Stimulated activated CD8-positive, alpha-beta memory T cell treated with anti-CD3 and anti-CD28 coated beads, Interleukin-4, amount 100 ng/mL, for 48 hours (primary cell): Measurements from ENCODE around the gene MYO18A.

Experiments used
- DNase-seq: peaks from one replicate; pipeline ENCODE4 v3.0.0-alpha.2; 2020

Gene MYO18A

GRCh38 chr17:29166507-29166887 lies 13.7 kb downstream of the MYO18A start:
- no peak for DNase-seq

- DNase-seq, result no peak
These were observed 14.2 kb downstream of the MYO18A start for GRCh38 chr17:29165800-29166506.

DNA sequence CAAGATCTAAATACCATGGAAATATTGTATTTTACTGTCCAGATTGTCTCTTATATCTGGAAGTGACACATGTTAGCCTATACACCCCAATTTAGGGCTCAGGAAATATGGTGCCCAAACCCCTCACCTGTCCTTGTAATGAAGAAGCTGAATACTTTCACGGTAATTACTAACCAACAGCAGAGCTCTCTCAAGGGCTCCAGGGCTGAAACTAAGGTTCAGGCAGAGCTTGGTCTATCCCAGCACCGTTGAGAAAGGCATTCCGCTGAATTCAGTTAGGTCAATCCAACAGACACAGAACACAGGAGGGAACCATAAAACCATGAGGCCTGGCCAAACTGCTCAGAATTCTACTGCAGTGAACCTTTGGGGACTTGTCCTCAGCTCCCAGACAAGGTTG lies 14.9 kb downstream of the MYO18A start:
- no peak for DNase-seq

DNA sequence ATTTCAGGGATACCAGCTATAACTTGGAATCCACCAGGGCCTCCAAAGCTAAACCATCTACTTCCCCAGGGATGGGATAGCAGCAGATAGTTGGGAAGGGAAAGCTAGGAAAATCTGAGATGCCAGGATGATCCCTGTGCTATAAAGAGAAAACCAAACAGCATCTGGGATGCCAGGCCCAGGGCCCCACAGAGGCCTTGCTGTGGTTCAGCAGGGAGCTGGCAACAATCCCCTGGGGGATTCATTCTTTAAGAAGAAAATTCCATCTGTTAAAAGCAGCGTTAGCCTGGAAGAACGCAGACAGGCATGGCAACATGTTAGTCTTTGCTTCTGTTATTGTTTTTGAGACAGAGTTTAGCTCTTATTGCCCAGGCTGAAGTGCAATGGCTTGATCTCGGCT lies 16.6 kb downstream of the MYO18A start:
- DNase-seq, result no peak

GRCh38 chr17:29162909-29163341 lies 17.3 kb downstream of the MYO18A start:
- DNase-seq, result no peak

GRCh38 chr17:29162082-29162908 lies 17.9 kb downstream of the MYO18A start:
- no peak for DNase-seq

DNA sequence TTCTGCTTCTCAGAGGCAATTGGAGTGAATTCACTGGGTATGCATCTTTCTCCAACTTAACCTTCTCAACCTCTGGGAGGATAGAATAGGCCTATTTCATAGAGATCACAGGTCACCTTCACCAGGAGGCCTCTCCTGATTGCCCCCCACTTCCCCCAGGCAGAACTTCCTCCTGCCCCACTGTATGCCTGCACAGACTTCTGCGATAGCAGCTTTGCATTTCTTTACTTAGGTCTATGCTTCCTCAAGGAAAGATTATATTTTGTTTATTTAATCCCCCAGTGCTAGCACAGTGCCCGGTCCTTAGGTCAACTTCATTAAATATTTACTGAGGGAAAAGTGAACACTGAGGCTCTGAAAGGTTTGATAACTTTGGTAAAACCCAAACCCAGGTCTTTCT lies 19.9 kb downstream of the MYO18A start:
- DNase-seq, result no peak

DNA sequence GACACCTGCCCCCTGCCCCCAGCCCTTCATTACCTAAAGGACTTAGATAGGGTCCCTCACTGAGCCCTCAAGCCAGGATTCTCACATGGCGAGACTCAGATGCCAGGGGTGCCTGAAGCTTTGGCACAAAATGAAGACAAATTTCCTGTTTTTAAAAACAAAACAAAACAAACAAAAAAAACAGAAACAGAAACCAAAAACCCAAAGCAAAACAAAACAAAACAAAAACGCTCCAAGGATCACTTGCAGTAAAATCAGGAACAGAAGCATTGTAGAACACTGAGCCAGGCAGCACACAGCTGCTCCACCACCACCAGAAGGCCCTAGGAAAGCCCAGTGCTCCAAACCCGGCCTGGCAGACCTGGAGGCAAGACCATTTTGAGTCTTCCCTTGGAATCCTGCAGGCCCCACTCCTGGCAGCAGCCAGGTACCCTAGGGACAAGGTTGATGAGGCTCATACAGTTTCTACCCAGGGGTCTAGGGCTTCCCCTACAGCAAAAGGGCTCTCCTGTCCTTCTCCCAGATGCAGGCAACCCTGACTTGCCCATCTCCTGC lies 20.8 kb downstream of the MYO18A start:
- DNase-seq, result no peak

GRCh38 chr17:29158488-29159275 lies 21.5 kb downstream of the MYO18A start:
- no peak for DNase-seq

- no peak for DNase-seq
These were observed 22.1 kb downstream of the MYO18A start for GRCh38 chr17:29158096-29158487.

DNA sequence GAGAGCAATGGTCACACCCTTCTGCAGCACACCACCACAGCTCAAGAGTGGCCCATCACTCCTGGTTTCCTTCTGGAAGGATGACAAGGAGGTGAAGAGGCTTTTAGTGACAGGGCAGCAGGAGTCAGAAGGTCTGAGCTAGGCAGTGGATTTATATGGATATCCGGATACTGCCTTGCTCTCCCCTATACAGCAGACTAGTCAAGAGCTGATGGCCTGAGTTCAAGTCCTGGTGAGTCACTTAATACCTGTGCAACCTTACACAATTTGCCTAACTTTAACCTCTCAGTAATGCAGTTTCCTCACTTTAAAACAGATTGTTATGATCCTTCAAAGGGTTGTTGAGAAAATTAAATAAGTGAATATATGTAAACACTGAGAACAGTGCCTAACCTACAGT lies 22.9 kb downstream of the MYO18A start:
- DNase-seq, result no peak

- no peak for DNase-seq
These were observed 23.4 kb downstream of the MYO18A start for GRCh38 chr17:29156781-29157180.

DNA sequence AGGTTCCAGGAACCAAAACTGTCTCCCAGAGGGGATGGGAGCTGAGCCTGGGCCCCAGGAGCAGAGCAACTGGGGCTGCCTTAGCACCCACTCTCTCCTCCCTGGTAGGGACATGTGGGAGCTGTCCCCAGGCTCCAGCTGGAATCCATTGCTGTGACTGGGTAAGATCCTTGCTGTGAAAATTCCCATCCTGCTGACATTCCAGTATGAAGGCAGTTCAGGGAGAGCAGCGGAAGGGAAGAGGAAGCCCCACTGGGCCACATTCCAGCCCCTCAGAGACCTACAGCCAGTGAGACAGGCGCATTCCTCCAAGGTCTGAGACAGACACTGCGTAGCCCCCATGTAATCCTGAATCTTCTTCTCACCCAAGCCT lies 24.2 kb downstream of the MYO18A start:
- no peak for DNase-seq

- DNase-seq, result peak; percentile 77
These were observed 24.8 kb downstream of the MYO18A start for GRCh38 chr17:29155227-29155965.

- DNase-seq, result no peak
These were observed 25.5 kb downstream of the MYO18A start for GRCh38 chr17:29154516-29155226.

DNA sequence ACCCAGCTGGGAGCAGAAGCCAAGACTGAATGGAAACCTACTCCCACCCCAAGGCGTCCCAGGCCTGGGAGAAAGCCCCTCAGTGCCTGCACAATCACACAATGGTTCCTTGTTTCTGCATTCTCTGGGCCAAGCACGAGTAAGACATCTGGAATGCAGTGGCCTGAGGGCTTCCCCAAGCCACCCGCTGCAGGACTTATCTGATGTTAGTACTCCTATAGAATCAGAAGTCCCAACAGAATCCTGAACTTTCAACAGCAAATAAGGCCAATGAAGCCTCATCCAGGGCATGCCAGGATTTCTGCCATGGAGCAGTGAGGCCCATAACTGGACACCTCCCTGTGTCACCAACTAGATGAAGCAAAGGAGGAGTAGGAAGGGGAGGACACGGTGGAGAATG lies 28.6 kb downstream of the MYO18A start:
- no peak for DNase-seq

DNA sequence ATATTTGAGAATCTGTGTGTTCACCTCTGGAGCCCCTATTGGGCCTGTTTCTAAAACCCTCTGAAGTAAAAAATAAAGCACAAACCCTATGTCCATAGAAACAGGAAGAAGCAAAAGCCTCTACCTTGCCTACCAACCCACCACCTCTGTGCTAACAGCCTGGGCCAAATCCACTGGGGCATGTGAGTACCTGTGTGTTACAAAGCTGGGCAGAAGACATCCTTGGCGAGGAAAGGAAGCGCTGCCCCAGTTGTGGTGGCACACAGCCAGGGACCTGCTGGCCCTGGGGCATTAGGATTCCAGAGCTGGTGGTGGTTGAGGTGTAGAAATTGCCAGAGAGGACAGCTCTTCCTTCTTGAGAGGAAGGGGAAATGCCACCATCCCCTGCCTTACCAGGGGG lies 30.0 kb downstream of the MYO18A start:
- DNase-seq, result no peak

DNA sequence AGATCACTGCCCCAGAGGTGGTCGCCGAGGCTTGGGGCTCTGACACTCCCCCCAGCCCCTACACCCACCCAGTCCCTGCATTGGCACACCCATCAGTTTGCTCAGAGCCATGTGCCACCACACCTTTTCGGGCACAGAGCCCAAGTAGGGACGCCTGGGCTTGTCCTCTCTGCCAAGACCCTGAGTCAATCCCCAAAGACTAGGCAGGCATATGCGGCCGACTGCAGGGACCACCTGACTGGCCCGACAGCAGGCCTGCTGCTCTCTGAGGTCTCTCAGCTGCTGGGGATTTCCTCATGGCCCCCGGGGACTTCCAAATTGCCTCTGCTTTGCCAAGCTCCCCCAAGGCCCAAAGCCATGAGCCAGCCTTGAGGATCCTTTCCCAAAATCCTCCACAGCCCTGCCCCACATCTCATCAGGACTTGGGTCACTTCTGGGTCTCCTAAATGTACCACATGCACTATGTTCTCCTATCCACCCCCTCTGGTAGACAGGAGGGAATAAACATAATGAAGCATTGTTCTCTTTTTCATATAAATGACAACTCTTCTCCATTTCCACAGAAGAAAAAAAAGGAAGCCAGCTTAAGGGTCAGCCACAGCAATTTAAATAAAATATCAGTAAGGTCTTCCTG lies 30.6 kb downstream of the MYO18A start:
- DNase-seq, result no peak

DNA sequence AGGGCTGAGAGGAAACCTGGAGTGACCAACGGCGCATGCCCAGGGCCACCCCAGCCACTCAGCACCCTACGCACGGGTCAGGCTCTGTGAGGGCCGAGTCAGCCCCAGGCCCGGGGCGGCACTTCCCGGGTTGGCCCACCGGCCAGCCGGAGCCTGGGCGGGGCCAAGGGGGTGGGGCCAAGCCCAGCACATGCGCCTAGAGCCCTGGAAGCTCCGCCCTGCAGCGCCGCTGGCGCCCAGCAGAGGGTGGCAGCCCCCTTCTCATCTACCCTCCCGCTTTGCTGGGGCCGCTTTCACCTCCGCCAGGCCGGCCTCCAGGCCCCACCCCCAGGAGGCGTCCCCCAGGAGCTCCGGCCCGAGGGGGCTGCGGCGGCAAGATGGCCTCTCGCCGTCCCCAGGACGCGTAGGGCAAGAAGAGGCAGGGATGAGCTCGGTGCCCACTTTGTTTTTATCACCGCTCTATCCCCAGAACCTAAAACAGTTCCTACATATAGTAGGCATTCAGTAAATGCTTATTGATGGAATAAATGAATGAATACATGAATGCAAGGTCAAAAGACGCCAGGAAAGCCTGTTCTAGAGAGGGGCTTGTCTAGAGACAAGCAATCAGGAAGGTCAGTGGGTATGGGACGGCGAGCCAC lies 31.3 kb downstream of the MYO18A start:
- peak; percentile 96 for DNase-seq

- DNase-seq, result no peak
These were observed 31.9 kb downstream of the MYO18A start for GRCh38 chr17:29148257-29148789.

DNA sequence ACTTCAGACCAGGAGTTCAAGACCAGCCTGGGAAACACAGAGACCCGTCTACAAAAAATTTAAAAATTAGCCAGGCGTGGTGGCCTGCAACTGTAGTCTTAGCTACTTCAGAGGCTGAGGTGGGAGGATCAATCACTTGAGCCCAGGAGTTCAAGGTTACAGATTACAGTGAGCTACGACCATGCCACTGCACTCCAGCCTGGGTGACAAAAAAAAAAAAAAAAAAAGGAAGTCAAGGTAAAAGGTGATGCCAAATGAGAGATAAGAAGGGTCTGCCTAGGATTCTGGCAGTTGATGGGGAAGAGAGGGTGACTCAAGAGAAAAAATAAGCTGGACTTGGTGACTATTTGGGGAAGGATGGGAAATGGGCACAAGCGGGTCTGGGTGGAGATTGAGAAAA lies 32.5 kb downstream of the MYO18A start:
- DNase-seq, result no peak
